Measurements from ENCODE around the gene ZNF610. TPM values are rescaled to one million over a fixed set of nuclear protein-coding genes. Genes with fewer than 3 reads are reported as not detected.
A peak's percentile ranks its signal among the peaks of the same experiment; 100 is the strongest.

ZNF610 gene
- total RNA-seq, 6 donors from 2014 or later: 1.7 to 5.3 (median 2.7) TPM

GRCh38 chr19:52297601-52298364, 38.3 kb upstream of the ZNF610 start:
- Histone ChIP-seq H3K4me3 (peak overlapping the region; percentile 61 to 88 (median 76)), H3K27ac (peak overlapping the region; percentile 85 to 94 (median 92)), H3K4me1 (peaks cover 11 to 19% (median 12%) of the 10 kb centered on the region in 4 donors), H3K36me3 (peaks cover 14 to 35% (median 29%) of the 10 kb centered on the region in 4 donors), H3K9me3 (peaks cover 0 to 19% (median 2%) of the 10 kb centered on the region in 4 donors), H3K27me3 (no peaks in the 10 kb centered on the region)
- no peak for DNase-seq
- TF ChIP-seq CTCF (IDR thresholded peaks at IDR 0.05): no peak
- no peak for TF ChIP-seq POLR2A (IDR thresholded peaks at IDR 0.05)
- TF ChIP-seq EP300 (IDR thresholded peaks at IDR 0.05): no peak
- no peak for TF ChIP-seq POLR2AphosphoS5 (IDR thresholded peaks at IDR 0.05)
- 16 to 19% methylated on average over 18 of the region's 18 CpGs for WGBS, 2 donors
- ATAC-seq (ENCODE audit: low FRiP score in 2 of 2): no peak

GRCh38 chr19:52307275-52307674, 28.8 kb upstream of the ZNF610 start:
- no peak for TF ChIP-seq CTCF (IDR thresholded peaks at IDR 0.05)
- no peak for TF ChIP-seq POLR2AphosphoS5 (IDR thresholded peaks at IDR 0.05)
- TF ChIP-seq POLR2A (IDR thresholded peaks at IDR 0.05): no peak
- no peak for ATAC-seq (ENCODE audit: low FRiP score in 2 of 2)
- peaks cover 53 to 89% (median 83%) of the 10 kb centered on the region in 4 donors for H3K9me3 ChIP-seq
- H3K27me3 ChIP-seq: no peaks in the 10 kb centered on the region
- DNase-seq: no peak
- H3K4me1 ChIP-seq: no peaks in the 10 kb centered on the region
- WGBS, 2 donors: 96 to 98% methylated on average over 10 of the region's 10 CpGs
- no peak overlapping the region for H3K4me3 ChIP-seq
- no peak overlapping the region for H3K27ac ChIP-seq
- H3K36me3 ChIP-seq: peaks cover 8 to 84% (median 55%) of the 10 kb centered on the region in 4 donors

- no peaks in the 10 kb centered on the region for H3K4me1 ChIP-seq
- H3K27me3 ChIP-seq: no peaks in the 10 kb centered on the region
- H3K4me3 ChIP-seq: no peak overlapping the region
- H3K9me3 ChIP-seq: peaks cover 87 to 100% (median 100%) of the 10 kb centered on the region in 4 donors
- no peak for DNase-seq
- WGBS, 2 donors: 92 to 93% methylated on average over 6 of the region's 6 CpGs
- ATAC-seq (ENCODE audit: low FRiP score in 2 of 2): no peak
- H3K36me3 ChIP-seq: peaks cover 24 to 60% (median 53%) of the 10 kb centered on the region in 4 donors
- TF ChIP-seq EP300 (IDR thresholded peaks at IDR 0.05) (no peak), CTCF (IDR thresholded peaks at IDR 0.05) (no peak), POLR2A (IDR thresholded peaks at IDR 0.05) (no peak), POLR2AphosphoS5 (IDR thresholded peaks at IDR 0.05) (no peak)
- no peak overlapping the region for H3K27ac ChIP-seq
Measured at GRCh38 chr19:52322429-52322828, 13.6 kb upstream of the ZNF610 start.

GRCh38 chr19:52331757-52332156, 4.3 kb upstream of the ZNF610 start:
- DNase-seq: no peak
- ATAC-seq (ENCODE audit: low FRiP score in 2 of 2): no peak
- 91 to 92% methylated on average over 10 of the region's 10 CpGs for WGBS, 2 donors

GRCh38 chr19:52335768-52336116, 301 bp upstream of the ZNF610 start:
- DNase-seq (no peak), ATAC-seq (ENCODE audit: low FRiP score in 2 of 2) (peak; percentile 20 to 49)
- Histone ChIP-seq H3K4me3 (peak overlapping the region; percentile 63 to 76 (median 67)), H3K36me3 (no peaks in the 10 kb centered on the region), H3K9me3 (peaks cover 16 to 59% (median 34%) of the 10 kb centered on the region in 4 donors), H3K27ac (peak overlapping the region; percentile 75 to 93 (median 88)), H3K4me1 (peaks cover 6 to 9% (median 8%) of the 10 kb centered on the region in 4 donors), H3K27me3 (no peaks in the 10 kb centered on the region)
- TF ChIP-seq POLR2AphosphoS5 (IDR thresholded peaks at IDR 0.05) (no peak), CTCF (IDR thresholded peaks at IDR 0.05) (no peak), POLR2A (IDR thresholded peaks at IDR 0.05) (no peak), EP300 (IDR thresholded peaks at IDR 0.05) (no peak)
- WGBS, 2 donors: 58 to 70% methylated on average over 7 to 9 of the region's 9 CpGs

More at GRCh38 chr19:52331757-52332156, 4.3 kb upstream of the ZNF610 start:
- no peaks in the 10 kb centered on the region for H3K27me3 ChIP-seq
- peaks cover 28 to 97% (median 68%) of the 10 kb centered on the region in 4 donors for H3K9me3 ChIP-seq
- peaks cover 1 to 2% (median 2%) of the 10 kb centered on the region in 4 donors for H3K4me1 ChIP-seq
- H3K27ac ChIP-seq: no peak overlapping the region
- TF ChIP-seq POLR2A (IDR thresholded peaks at IDR 0.05): no peak
- H3K4me3 ChIP-seq: no peak overlapping the region
- no peaks in the 10 kb centered on the region for H3K36me3 ChIP-seq

Data from upper lobe of left lung (tissue), 6 donors.